Endometrial microvascular endothelial cells (primary cell): ENCODE results near the gene FAM83D. TPM values are rescaled to one million over a fixed set of nuclear protein-coding genes. Genes with fewer than 3 reads are reported as not detected.
"Not testable (repeated sequence)": the region's sequence is repeated elsewhere in the genome, so short reads cannot be mapped to it uniquely, and the experiment has no call there.

Source experiments
- in situ Hi-C: cut with HindIII; loops from 2 replicates; pipeline ENCODE4 v1.10.0; 2017; ENCODE audit warnings: low sequenced_read_pairs, low pct_unique_long_range_greater_than_20kb; ENCODE audit errors: inconsistent ontology term
- total RNA-seq: library from RNA; depleted of rRNA; stranded (reverse); fragments of >200 nt; gene quantifications from one replicate; pipeline ENCODE4 v1.2.3, GENCODE V29; 2015; ENCODE audit errors: inconsistent ontology term

FAM83D gene
- total RNA-seq, 1 donor from 2014 or later = 61.5 TPM

DNA sequence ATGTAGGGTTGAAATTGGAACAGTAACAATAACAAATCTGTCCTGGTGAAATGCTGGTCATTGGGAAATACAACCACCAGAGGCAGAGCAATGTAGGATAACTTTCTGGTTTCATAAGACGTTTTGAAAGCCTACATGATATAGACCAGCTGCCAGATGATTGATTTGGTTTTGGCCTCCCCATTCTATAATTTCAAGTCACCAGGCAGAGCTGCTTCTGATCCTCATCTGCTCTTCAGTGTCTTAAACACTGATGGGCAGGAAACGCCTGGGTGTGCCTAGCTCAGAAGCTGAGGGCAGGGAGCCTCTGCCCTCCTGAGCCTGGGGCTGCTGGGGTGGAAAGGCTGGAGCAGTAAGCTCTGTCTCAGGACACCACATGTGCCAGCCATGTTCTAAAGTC is 60.4 kb downstream of the FAM83D start:
- in situ Hi-C loops = no loop called here

DNA sequence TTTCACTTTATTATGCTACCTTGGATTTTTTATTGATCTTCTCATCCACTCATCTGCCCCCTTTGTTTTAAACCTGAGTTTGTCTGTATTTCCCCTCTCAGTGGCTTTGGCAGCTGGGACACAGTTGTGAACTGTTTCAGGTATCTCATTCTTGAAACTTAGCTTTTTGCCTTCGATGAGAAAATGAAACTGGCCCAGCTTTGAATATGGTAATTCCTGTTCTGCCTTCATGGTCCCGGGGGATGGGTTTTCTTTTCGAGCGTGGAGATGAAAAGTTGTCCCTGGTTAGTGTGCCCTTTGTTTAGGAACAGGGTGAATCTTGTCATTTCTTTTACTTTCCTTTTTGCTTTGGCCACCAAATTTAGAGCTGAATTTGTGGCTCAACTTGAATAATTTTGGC is 61.6 kb downstream of the FAM83D start:
- in situ Hi-C loops = no loop called here

GRCh38 chr20:38990728-38991127 is 64.5 kb downstream of the FAM83D start:
- in situ Hi-C loops = no loop called here

GRCh38 chr20:38991814-38992704 is 65.8 kb downstream of the FAM83D start:
- in situ Hi-C loops = no loop called here

GRCh38 chr20:38995536-38996044 is 69.4 kb downstream of the FAM83D start:
- in situ Hi-C loops = no loop called here

DNA sequence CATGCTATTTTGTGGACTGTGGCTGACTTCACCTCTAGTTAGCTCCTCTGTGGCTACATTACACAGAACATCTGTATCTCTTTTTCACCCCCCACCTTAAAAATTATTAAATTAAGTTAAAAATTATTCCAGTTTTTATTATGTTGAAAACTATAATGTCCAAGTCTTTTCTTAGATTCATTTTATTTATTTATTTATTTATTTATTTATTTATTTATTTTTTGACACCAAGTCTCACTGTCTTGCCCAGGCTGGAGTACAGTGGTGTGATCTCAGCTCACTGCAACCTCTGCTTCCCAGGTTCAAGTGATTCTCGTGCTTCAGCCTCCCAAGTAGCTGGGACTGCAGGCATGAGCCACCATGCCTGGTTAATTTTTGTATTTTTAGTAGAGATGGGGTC is 70.6 kb downstream of the FAM83D start:
- in situ Hi-C loops = not testable (repeated sequence)

DNA sequence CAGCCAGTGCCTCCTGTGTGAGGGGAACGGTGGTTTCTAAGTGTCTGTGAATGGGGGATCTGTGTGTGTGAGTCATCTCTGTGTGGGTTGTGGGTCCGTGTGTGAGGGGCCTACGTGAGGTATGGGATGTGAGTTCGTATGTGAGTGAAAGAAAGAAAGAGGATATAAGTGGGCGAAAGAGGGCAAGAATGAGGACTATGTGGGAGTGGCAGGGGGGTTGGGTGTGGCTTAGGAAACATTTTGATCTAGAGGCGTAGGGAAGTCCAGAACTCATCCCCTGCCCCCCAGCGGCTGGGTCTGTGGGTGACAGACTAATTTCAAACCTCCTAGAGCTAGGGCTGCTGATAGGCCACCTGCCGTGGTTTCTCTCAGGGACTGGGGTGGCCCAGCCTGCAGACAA is 71.4 kb downstream of the FAM83D start:
- in situ Hi-C loops = no loop called here

GRCh38 chr20:38999217-38999616 is 73.0 kb downstream of the FAM83D start:
- in situ Hi-C loops = no loop called here

GRCh38 chr20:38999965-39000910 is 74.0 kb downstream of the FAM83D start:
- in situ Hi-C loops = no loop called here

Other genes with a start within 250 kb of the FAM83D start
- not detected for gene SLC32A1, start 201.9 kb upstream of the FAM83D start, total RNA-seq
- gene ACTR5, start 178.0 kb upstream of the FAM83D start, total RNA-seq = 7.3 TPM
- gene PPP1R16B, start 120.7 kb upstream of the FAM83D start, total RNA-seq = 15.5 TPM
- 11.2 TPM for gene DHX35, start 35.9 kb downstream of the FAM83D start, total RNA-seq